T-helper 2 cell treated with Interferon-gamma antibody and Interleukin-4, amounts not matched to agents 100 ng/mL and 5 ng/mL, for 36 hours (primary cell): Measurements from ENCODE around the gene HAS3. TPM values are rescaled to one million over a fixed set of nuclear protein-coding genes. Genes with fewer than 3 reads are reported as not detected.

ENCODE experiments used
- intact Hi-C: fragments of 100-400 bp; cut with micrococcal nuclease; formaldehyde crosslinking; loops from one replicate; pipeline ENCODE4 v1.15.1; 2023
- total RNA-seq: library from RNA; stranded (reverse); gene quantifications from 2 replicates; pipeline ENCODE4 v1.2.3, GENCODE V29; 2022

Gene HAS3
- total RNA-seq, 1 donor from 2014 or later, result 0.86 TPM

DNA sequence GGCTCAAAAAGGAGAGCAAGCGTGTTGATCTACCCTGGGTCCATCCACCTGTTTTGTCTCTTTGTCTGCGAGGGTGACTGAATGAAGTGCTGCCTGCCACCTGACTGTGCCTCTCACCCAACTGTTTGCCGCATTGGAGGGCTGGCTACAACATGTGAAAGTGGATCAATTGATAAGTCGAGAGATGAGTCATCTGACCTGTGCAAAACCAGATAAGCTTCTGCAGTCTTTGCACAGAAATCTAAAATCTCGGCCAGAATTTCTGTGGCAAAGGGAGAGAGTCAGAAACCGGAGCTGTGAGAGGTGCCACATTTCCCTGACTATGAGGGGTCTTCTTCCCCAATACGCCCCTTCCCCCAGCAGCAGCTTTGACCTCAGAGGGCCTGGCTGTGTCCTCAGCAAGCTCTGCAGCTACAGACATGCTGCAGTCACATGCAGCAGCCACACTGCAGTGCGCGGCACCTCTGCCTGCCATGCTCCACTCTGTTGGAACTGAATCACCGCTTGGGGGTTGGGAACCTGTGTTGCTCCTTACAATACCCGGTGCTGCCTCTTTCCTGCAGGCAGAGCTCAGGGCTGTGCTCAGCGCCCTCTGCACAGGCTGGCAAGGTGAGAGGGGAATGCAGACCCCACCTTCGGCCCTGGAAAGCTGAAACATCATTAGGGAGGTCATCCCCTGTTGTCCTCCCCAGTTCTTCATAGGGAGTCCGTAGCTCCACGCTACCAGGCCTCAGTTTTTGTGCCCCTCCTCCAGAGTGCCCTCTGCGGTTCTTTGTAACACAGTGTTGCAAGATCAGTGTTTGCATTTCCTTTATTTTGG is 16.2 kb upstream of the HAS3 start:
- intact Hi-C loops, result no loop called here

- intact Hi-C loops, result no loop called here
These were observed 11.5 kb upstream of the HAS3 start for GRCh38 chr16:69093974-69094373.

DNA sequence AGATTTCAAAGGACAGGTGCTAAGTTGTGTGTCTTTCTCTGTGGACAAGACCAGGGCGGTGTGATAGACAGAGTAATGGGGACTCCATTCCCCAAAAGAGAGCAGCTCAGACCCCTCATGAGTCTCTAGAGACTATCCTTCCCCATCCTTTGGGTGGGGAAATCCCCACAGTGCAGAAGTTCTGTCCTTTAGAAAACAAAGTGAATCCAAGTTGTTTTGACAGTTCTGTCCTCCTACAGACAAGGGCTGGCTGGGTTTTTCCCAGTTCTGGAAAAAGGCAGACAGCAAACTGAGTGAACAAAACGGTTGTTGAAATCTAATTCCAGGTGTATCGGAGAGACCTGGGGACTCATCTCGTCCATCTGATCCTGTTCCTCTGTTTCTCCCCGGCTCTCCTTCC is 11.0 kb upstream of the HAS3 start:
- intact Hi-C loops, result no loop called here

DNA sequence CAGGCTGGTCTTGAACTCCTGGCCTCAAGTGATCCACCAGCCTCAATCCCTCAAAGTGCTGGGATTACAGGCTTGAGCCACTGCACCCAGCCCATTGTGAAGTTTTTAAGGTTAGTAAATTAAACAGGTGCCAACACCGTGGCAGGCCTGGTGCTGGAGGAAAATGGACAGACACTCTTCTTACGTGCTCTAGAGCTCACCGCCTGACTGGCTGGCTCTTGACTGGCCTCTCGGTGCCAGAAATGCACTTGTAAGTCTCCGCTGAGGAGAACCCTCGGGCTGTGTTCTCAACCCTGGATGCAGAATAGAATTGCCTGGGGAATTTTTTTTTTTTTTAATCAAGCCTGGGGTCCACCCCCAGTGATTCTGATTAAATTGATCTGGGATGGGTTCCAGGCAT is 10.3 kb upstream of the HAS3 start:
- intact Hi-C loops, result no loop called here

DNA sequence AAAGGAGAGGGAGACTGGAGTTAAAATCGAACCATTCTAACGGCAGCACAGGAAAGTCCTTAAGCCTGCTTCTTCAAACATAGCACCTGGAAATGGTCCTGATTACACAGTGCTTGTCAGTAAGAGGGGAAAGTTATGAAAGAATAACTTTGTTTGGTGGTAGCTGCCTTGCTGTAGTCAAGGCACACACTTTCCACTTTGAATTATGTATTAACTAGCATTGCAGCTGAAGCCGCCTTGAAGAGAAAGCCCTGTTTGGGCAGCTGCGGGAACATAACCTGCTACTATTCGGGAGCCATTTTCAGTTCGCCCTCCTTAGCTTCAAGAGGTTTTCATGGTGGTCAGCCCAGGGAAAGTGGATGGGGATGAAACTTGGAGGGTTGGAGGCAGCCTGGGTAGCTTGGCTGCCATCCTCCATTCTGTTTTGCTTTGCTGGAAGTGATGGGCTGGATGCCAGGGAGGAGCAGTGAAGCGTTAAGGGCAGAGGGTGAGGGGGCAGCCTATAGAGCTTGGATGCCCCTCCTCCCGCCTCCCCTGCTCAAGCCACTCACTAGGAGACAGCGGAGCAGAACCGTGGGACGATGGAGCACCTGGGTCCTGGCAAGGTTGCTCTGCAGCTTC is 5.3 kb upstream of the HAS3 start:
- intact Hi-C loops, result no loop called here

DNA sequence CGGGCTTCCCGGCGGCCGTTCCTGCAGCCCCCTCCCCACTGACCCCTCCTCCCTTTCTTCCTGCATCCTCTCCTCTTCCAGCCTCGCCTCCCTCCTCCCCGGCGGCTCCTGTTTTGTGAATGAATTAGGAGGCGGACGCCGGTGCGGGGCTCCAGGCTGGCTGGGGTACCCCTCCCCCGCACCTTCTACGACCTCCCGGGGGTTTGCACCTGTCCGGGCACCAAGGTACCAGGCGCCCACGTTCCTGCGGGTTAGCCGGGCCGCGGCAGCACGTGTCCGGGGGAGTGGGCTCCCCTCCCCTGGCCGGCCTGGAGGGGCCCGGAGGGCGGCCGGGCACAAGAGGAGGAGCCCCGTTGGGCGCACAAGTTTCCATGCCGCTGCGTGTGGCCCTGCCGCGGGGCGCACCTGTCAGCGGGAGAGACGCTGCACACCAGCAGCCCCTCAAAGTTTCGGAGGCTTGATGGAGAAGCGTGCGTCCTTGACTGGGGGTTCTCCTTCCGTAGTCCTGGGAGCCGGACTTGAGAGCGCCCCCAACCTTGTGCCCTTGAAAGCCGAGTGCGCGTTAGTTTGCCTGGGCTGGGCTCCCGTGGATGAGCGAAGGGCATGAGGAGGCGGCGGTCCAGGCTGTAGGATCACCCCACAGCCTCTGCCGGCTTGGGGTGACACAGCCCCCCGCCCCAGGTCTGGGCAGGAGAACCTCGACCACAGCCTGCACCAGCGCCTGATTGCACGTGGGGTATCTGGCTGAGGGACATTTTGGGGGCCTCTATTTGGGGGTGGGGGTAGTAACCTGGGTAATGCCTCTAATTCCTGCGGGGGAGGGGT is 1.2 kb downstream of the HAS3 start:
- intact Hi-C loops, result loop anchor here (2.0 kb wide), 1 partner anchor 264 kb away; the partner anchor contains the start of gene TANGO6

- intact Hi-C loops, result loop anchor here (2.0 kb wide), 1 partner anchor 265 kb away; the partner anchor contains the start of gene TANGO6
These were observed 2.0 kb downstream of the HAS3 start for GRCh38 chr16:69107316-69107962.

DNA sequence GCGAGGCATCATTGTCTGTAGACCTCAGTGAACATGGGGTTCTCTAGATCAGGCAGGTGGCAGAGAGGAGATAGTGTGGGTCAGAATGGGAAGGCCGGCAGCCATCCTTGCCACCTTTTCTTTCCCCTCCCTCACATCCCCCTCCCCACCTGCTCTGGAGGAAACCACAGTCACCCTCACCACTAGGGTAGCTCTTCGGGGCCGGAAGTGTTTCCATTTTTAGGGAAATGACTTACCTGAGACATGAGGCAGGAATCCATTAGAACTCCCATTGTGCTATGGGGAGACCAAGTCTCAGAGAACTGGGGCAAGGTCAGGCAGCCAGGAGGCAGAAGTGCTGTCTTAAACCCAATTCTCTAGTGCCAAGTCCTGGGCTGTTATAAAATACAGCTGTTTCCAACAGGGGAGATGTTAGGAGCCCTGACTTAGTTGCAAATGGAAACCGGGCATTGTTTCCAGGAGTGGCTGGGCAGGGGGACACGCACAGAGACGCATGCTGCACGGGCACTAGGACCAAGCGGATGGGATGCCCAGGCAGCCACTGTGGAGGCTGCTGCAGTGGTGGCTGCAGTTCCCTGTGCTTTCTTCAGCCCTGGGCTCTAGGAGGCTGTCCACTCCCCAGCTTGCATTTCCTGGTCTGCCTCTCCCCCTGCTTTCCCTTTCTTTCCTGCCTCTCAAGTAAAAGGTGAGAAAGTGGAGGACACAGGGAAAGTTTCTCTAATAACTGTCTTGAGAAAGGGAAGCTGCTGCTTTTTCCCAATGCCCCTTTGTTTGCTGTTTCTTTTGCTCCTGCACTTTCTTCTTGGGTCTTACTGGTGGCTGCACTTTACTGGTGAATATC is 2.8 kb downstream of the HAS3 start:
- intact Hi-C loops, result no loop called here

DNA sequence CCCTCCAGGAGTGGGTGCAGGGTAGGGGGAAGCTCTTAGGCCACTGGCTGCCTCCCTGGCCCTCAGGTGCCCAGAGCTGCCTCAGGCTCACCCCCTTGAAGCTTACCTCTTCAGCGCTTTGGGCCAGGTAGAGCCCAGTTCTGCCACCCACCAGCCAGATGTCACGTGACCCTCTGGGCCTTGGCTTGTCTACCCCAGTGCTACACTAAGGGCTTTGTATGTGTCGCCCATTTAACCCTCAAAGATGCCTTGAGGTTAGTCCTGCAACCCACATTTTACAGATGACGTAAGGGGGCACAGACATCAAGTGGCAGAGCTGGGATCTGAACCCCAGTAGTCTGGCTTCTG is 3.4 kb downstream of the HAS3 start:
- intact Hi-C loops, result no loop called here

- intact Hi-C loops, result no loop called here
These were observed 4.2 kb downstream of the HAS3 start for GRCh38 chr16:69109486-69110270.

GRCh38 chr16:69110406-69110805 is 5.0 kb downstream of the HAS3 start:
- intact Hi-C loops, result no loop called here

GRCh38 chr16:69111216-69111875 is 5.9 kb downstream of the HAS3 start:
- intact Hi-C loops, result no loop called here

DNA sequence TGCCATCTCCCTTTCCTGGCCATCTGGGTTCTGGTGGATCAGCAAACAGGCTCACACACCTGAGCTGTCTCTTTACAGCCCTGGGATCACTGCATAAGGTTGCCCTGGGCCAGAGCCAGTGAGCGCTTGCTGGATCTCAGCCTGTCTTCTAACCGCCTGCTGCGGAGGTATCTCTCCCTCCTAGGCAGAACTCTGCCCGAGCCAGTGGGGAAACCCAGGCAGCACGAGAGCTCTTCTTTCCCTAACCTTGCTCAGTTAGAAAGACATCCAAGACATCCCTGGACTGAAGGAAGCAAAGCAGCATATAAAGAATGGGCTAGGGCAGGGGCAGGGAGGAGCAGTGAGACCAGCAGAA is 6.4 kb downstream of the HAS3 start:
- intact Hi-C loops, result no loop called here

- intact Hi-C loops, result no loop called here
These were observed 7.1 kb downstream of the HAS3 start for GRCh38 chr16:69112285-69113129.

DNA sequence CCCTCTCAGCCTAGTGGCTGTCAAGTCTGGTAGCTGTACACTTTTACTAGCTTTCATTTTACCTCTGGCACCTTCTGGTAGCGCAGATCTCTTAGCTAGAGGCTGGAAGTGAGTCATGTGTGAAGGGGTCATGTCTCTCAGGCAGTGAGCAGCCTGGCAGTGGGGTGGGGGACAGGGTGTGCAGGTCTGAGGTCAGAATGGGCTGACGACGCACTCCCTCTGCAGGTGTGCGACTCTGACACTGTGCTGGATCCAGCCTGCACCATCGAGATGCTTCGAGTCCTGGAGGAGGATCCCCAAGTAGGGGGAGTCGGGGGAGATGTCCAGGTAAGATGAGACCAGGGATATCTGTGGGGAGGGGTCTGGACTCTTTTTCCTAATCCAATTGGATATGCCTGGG is 7.8 kb downstream of the HAS3 start:
- intact Hi-C loops, result no loop called here

GRCh38 chr16:69114346-69114975 is 9.0 kb downstream of the HAS3 start:
- intact Hi-C loops, result no loop called here

GRCh38 chr16:69114976-69115355 is 9.5 kb downstream of the HAS3 start:
- intact Hi-C loops, result no loop called here

DNA sequence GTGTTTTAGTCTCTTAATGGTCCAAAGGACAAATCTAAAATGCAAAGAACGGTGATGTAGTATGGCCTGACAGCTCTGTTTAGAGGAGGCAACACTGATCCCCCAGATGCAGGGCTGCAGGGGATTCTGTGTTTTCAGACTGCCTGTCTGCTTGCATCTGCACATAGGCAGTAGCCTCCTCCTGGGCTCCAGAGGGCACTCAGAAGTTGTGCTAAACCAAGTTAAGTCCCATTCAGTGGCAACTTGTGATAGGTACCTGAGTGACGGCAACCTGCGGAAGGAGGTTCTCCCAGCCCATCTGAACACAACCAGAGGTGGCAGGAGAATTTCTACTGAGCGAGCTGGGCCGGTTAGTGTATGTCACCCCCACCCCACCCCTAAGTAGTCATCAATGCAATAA is 9.9 kb downstream of the HAS3 start:
- intact Hi-C loops, result no loop called here
